Measurements from ENCODE around the gene MTF2.
A peak's percentile ranks its signal among the peaks of the same experiment; 100 is the strongest.

- TF ChIP-seq, protein P1, sequence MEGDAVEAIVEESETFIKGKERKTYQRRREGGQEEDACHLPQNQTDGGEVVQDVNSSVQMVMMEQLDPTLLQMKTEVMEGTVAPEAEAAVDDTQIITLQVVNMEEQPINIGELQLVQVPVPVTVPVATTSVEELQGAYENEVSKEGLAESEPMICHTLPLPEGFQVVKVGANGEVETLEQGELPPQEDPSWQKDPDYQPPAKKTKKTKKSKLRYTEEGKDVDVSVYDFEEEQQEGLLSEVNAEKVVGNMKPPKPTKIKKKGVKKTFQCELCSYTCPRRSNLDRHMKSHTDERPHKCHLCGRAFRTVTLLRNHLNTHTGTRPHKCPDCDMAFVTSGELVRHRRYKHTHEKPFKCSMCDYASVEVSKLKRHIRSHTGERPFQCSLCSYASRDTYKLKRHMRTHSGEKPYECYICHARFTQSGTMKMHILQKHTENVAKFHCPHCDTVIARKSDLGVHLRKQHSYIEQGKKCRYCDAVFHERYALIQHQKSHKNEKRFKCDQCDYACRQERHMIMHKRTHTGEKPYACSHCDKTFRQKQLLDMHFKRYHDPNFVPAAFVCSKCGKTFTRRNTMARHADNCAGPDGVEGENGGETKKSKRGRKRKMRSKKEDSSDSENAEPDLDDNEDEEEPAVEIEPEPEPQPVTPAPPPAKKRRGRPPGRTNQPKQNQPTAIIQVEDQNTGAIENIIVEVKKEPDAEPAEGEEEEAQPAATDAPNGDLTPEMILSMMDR (IDR thresholded peaks at IDR 0.05) = peak in 1 of 3 experiments; percentile 16
- TF ChIP-seq POLR2A (IDR thresholded peaks at IDR 0.05) (peak in 1 of 2 donors; percentile 98), POLR2AphosphoS5 (IDR thresholded peaks at IDR 0.05; ENCODE audit: insufficient read depth in 1 of 2, low read depth in 1 of 2) (peak; percentile 74 to 100)
Observed at GRCh38 chr1:93179886-93180722, 101.0 kb downstream of the MTF2 start, which contains the start of gene TMED5.
